ENCODE data around the gene NUP58.

GRCh38 chr13:25295701-25296100 lies 5.7 kb upstream of the NUP58 start:
- no peak for TF ChIP-seq CTCF (IDR thresholded peaks at IDR 0.05; ENCODE audit: low read length)
- TF ChIP-seq EZH2 (IDR thresholded peaks at IDR 0.05; ENCODE audit: borderline replicate concordance, low read length): no peak

All from OCI-LY1 (cell line).